Kidney epithelial cell (primary cell): ENCODE results near the gene SPATA16. TPM values are rescaled to one million over a fixed set of nuclear protein-coding genes. Genes with fewer than 3 reads are reported as not detected.

Experiments
- DNase-seq: peaks from one replicate; pipeline ENCODE4 v3.0.0-alpha.2; 2010; ENCODE audit warnings: low read depth
- H3K27me3 ChIP-seq: 2 replicates; pipeline ENCODE4 v1.6.0; 2011; ENCODE audit warnings: low read length; ENCODE audit not compliant: control insufficient read depth, insufficient read depth
- H3K36me3 ChIP-seq: 2 replicates; pipeline ENCODE4 v1.5.1; 2011; ENCODE audit warnings: low read length; ENCODE audit not compliant: control insufficient read depth, insufficient read depth
- H3K4me3 ChIP-seq: 2 replicates; pipeline ENCODE4 v1.5.1; 2011; ENCODE audit warnings: low read depth, mild to moderate bottlenecking, control low read depth, low read length
- CTCF ChIP-seq: IDR thresholded peaks from 2 replicates; pipeline ENCODE4 v1.5.1; 2011; ENCODE audit warnings: mild to moderate bottlenecking, moderate library complexity, low read length, control low read depth, inconsistent platforms; ENCODE audit not compliant: insufficient read depth, poor library complexity, severe bottlenecking
- total RNA-seq: library from RNA; depleted of rRNA; stranded (reverse); fragments of >200 nt; gene quantifications from 2 replicates; pipeline ENCODE4 v1.2.3, GENCODE V29; 2015

SPATA16 gene
- total RNA-seq, 1 donor from 2014 or later: not detected

- Histone ChIP-seq H3K4me3 (no peak overlapping the region), H3K36me3 (no peaks in the 10 kb centered on the region), H3K27me3 (no peaks in the 10 kb centered on the region)
- TF ChIP-seq CTCF: no peak
- DNase-seq: no peak
These were observed 62.5 kb downstream of the SPATA16 start for GRCh38 chr3:173078525-173078924.

GRCh38 chr3:173066044-173067004 is 74.7 kb downstream of the SPATA16 start:
- no peaks in the 10 kb centered on the region for H3K27me3 ChIP-seq
- H3K4me3 ChIP-seq: no peak overlapping the region
- no peak for TF ChIP-seq CTCF
- peak; percentile 23 for DNase-seq
- H3K36me3 ChIP-seq: no peaks in the 10 kb centered on the region

- Histone ChIP-seq H3K4me3 (no peak overlapping the region), H3K36me3 (no peaks in the 10 kb centered on the region), H3K27me3 (no peaks in the 10 kb centered on the region)
- no peak for DNase-seq
- no peak for TF ChIP-seq CTCF
These were observed 75.5 kb downstream of the SPATA16 start for GRCh38 chr3:173065543-173065981.

GRCh38 chr3:173064631-173065030 is 76.4 kb downstream of the SPATA16 start:
- DNase-seq: no peak
- Histone ChIP-seq H3K36me3 (no peaks in the 10 kb centered on the region), H3K27me3 (no peaks in the 10 kb centered on the region), H3K4me3 (no peak overlapping the region)
- no peak for TF ChIP-seq CTCF

- DNase-seq: no peak
- no peaks in the 10 kb centered on the region for H3K36me3 ChIP-seq
- H3K4me3 ChIP-seq: no peak overlapping the region
- H3K27me3 ChIP-seq: no peaks in the 10 kb centered on the region
- no peak for TF ChIP-seq CTCF
These were observed 82.8 kb downstream of the SPATA16 start for GRCh38 chr3:173058229-173058628.
